K562 (cell line): ENCODE results near the gene PPP4R1. TPM values are rescaled to one million over a fixed set of nuclear protein-coding genes. Genes with fewer than 3 reads are reported as not detected.

Source experiments
- ARID2 ChIP-seq: fragments of 450-650 bp; IDR thresholded peaks from 2 replicates; pipeline ENCODE4 v1.6.1; 2017; ENCODE audit warnings: antibody characterized with exemption, mild to moderate bottlenecking
- BACH1 ChIP-seq: fragments of 200-800 bp; sonication (Bioruptor generic); IDR thresholded peaks from 2 replicates; pipeline ENCODE4 v1.6.1; 2016; ENCODE audit warnings: missing genetic modification characterization, missing compliant biosample characterization
- BHLHE40 ChIP-seq: IDR thresholded peaks from 2 replicates; pipeline ENCODE4 v1.6.1; 2011; ENCODE audit warnings: low read length, improper control_type of control experiment
- CREM ChIP-seq: IDR thresholded peaks from 2 replicates; pipeline ENCODE4 v1.6.1; 2014; ENCODE audit warnings: antibody characterized with exemption, low read depth
- CTBP1 ChIP-seq: fragments of 450-650 bp; IDR thresholded peaks from 2 replicates; pipeline ENCODE4 v1.6.1; 2016; ENCODE audit warnings: borderline replicate concordance
- GATAD2A ChIP-seq: fragments of 450-650 bp; IDR thresholded peaks from 2 replicates; pipeline ENCODE4 v1.6.1; 2017
- HDAC1 ChIP-seq, 2 experiments: fragments of 450-650 bp; IDR thresholded peaks; 2 replicates each; pipeline ENCODE4 v1.6.1; 2016 to 2017; ENCODE audit warnings: inconsistent platforms in 1 of 2, mild to moderate bottlenecking in 1 of 2, moderate library complexity in 1 of 2
- HDAC3 ChIP-seq: fragments of 450-650 bp; IDR thresholded peaks from 2 replicates; pipeline ENCODE4 v1.6.1; 2018; ENCODE audit warnings: borderline replicate concordance, mild to moderate bottlenecking, moderate library complexity; ENCODE audit not compliant: partially characterized antibody
- KLF1 ChIP-seq: fragments of 450-650 bp; IDR thresholded peaks from 2 replicates; pipeline ENCODE4 v1.6.1; 2016; ENCODE audit warnings: missing genetic modification characterization, missing compliant biosample characterization
- MBD2 ChIP-seq: sonication (generic); IDR thresholded peaks from 2 replicates; pipeline ENCODE4 v1.6.1; 2016; ENCODE audit warnings: low read depth, borderline replicate concordance
- MTA1 ChIP-seq: fragments of 450-650 bp; IDR thresholded peaks from 2 replicates; pipeline ENCODE4 v1.6.1; 2017; ENCODE audit warnings: borderline replicate concordance
- NR4A1 ChIP-seq, 2 experiments: fragments of 250-450 bp in 1 of 2; fragments of 450-650 bp in 1 of 2; sonication (Bioruptor Pico) in 1 of 2; IDR thresholded peaks; 2 replicates each; pipeline versions ENCODE4 v1.4.0 to v1.6.1; 2016 to 2020; ENCODE audit warnings: mild to moderate bottlenecking in 2 of 2, missing compliant biosample characterization in 1 of 2, missing genetic modification characterization in 1 of 2, moderate library complexity in 1 of 2
- RBFOX2 ChIP-seq: fragments of 200-400 bp; formaldehyde crosslinking; IDR thresholded peaks from 2 replicates; pipeline ENCODE4 v1.6.1; 2017; ENCODE audit warnings: low read depth, mild to moderate bottlenecking, low read length, moderate library complexity
- RBM25 ChIP-seq: fragments of 200-400 bp; formaldehyde crosslinking; IDR thresholded peaks from 2 replicates; pipeline ENCODE4 v1.6.1; 2018; ENCODE audit warnings: low read length, low read depth, moderate library complexity; ENCODE audit not compliant: severe bottlenecking
- RCOR1 ChIP-seq, 2 experiments: IDR thresholded peaks; 2 replicates each; pipeline ENCODE4 v1.6.1; 2012; ENCODE audit warnings: low read depth in 2 of 2, low read length in 2 of 2, borderline replicate concordance in 1 of 2, improper control_type of control experiment in 1 of 2
- SMARCE1 ChIP-seq: fragments of 450-650 bp; IDR thresholded peaks from 2 replicates; pipeline ENCODE4 v1.7.1; 2016; ENCODE audit warnings: mild to moderate bottlenecking
- STAT5A ChIP-seq: IDR thresholded peaks from 2 replicates; pipeline ENCODE4 v1.6.1; 2012; ENCODE audit warnings: low read length, inconsistent platforms, borderline replicate concordance
- TCF3 ChIP-seq: sonication (generic); formaldehyde crosslinking; IDR thresholded peaks from 2 replicates; pipeline ENCODE4 v1.4.0; 2020; ENCODE audit warnings: mild to moderate bottlenecking, missing genetic modification reagents
- TSC22D4 ChIP-seq: fragments of 450-650 bp; IDR thresholded peaks from 2 replicates; pipeline ENCODE4 v1.6.1; 2016; ENCODE audit warnings: missing genetic modification characterization, missing biosample characterization, control low read depth
- TSHZ1 ChIP-seq: fragments of 250-450 bp; sonication (Bioruptor Pico); IDR thresholded peaks from 2 replicates; pipeline ENCODE4 v1.4.0; 2020; ENCODE audit warnings: mild to moderate bottlenecking, moderate library complexity
- ZBTB9 ChIP-seq: fragments of 450-650 bp; formaldehyde crosslinking; IDR thresholded peaks from 2 replicates; pipeline ENCODE4 v1.4.0; 2020; ENCODE audit warnings: mild to moderate bottlenecking, moderate library complexity
- ZFPM2 ChIP-seq: fragments of 250-450 bp; sonication (Bioruptor Pico); IDR thresholded peaks from 2 replicates; pipeline ENCODE4 v1.5.1; 2022; ENCODE audit warnings: mild to moderate bottlenecking
- ZNF239 ChIP-seq: fragments of 250-450 bp; sonication (Bioruptor Pico); IDR thresholded peaks from 2 replicates; pipeline ENCODE4 v1.4.0; 2020; ENCODE audit warnings: mild to moderate bottlenecking
- ZNF589 ChIP-seq: fragments of 200-800 bp; sonication (Bioruptor generic); IDR thresholded peaks from 2 replicates; pipeline ENCODE4 v1.6.1; 2016; ENCODE audit warnings: low read depth, missing genetic modification characterization, missing compliant biosample characterization
- ZNF707 ChIP-seq: fragments of 250-450 bp; sonication (Bioruptor Pico); conservative IDR thresholded peaks from 2 replicates; pipeline ENCODE4 v1.8.0; 2022; ENCODE audit warnings: inconsistent platforms, mild to moderate bottlenecking, moderate library complexity
- polyA plus RNA-seq, 8 experiments: library from polyadenylated mRNA; depleted of rRNA in 4 of 8; stranded (reverse) in 5 of 8; unstranded in 3 of 8; fragments of >200 nt; fragmentation: Nextera tagmentation in 2 of 8; fragmentation: Illumina TruSeq in 1 of 8; extraction: Ambion mirVana in 2 of 8; extraction: Trizol in 1 of 8; gene quantifications; 2 replicates each; pipeline versions ENCODE4 v1.2.1 to v1.2.3, GENCODE V29; 2011 to 2014; ENCODE audit warnings: inconsistent platforms in 1 of 8, missing spikeins in 1 of 8
- total RNA-seq, 7 experiments: library from RNA; depleted of rRNA in 6 of 7; stranded (reverse); fragments of >200 nt in 6 of 7; fragmentation: Illumina TruSeq in 2 of 7; extraction: Trizol in 2 of 7; gene quantifications; 2 replicates each; pipeline versions ENCODE4 v1.2.1 to v1.2.3, GENCODE V29; 2011 to 2021; ENCODE audit warnings: low replicate concordance in 1 of 7
- TF ChIP-seq, protein P1 (sequence below): sonication (generic); IDR thresholded peaks from 2 replicates; pipeline ENCODE4 v1.6.1; 2016

Gene PPP4R1
- total and polyA plus RNA-seq, 9 of the 15 experiments (the other 6 are each of a cell fraction or from before 2014, with no cell fraction given) = 23.5 to 136 (median 84.5) TPM

GRCh38 chr18:9608298-9608697, 6.1 kb downstream of the PPP4R1 start (continued):
- TF ChIP-seq ZNF589 (CRISPR knock-in tag) = peak; percentile 60; the same call in 1 of the 2 replicates
- TF ChIP-seq ZFPM2 (CRISPR knock-in tag) = no peak
- 0 out of 2 replicates have a peak, but pooled peaks have one; percentile 29 for TF ChIP-seq MBD2
- peak; percentile 61 for TF ChIP-seq STAT5A
- TF ChIP-seq BHLHE40 = no peak
- no peak for TF ChIP-seq NR4A1 (CRISPR knock-in tag; IDR thresholded peaks at IDR 0.05)
- TF ChIP-seq NR4A1 (tag; IDR thresholded peaks at IDR 0.05) = no peak
- no peak for TF ChIP-seq TSC22D4 (tag)
- TF ChIP-seq CTBP1 = peak; percentile 85; the same call in 1 of the 2 replicates
- peak; percentile 80 for TF ChIP-seq SMARCE1
- peak; percentile 83 for TF ChIP-seq CREM
- peak; percentile 89 for TF ChIP-seq TCF3
- TF ChIP-seq HDAC3 = peak; percentile 68
- TF ChIP-seq ZBTB9 (CRISPR knock-in tag) = no peak
- no peak for TF ChIP-seq BACH1
- no peak for TF ChIP-seq GATAD2A
- no peak for TF ChIP-seq ARID2
- peak in 1 of 2 experiments; percentile 32; a peak in 1 of 4 replicates for TF ChIP-seq HDAC1 (IDR thresholded peaks at IDR 0.05)
- no peak for TF ChIP-seq ZNF707 (CRISPR knock-in tag)
- TF ChIP-seq TSHZ1 (CRISPR knock-in tag) = no peak
- TF ChIP-seq RBFOX2 = peak; percentile 15; the same call in 1 of the 2 replicates
- TF ChIP-seq RBM25 = no peak
- peak in 1 of 2 experiments; percentile 89; a peak in 2 of 4 replicates for TF ChIP-seq RCOR1 (IDR thresholded peaks at IDR 0.05; ENCODE audit: borderline replicate concordance in 1 of 2, low read depth in 2 of 2, low read length in 2 of 2)
- TF ChIP-seq, protein P1, sequence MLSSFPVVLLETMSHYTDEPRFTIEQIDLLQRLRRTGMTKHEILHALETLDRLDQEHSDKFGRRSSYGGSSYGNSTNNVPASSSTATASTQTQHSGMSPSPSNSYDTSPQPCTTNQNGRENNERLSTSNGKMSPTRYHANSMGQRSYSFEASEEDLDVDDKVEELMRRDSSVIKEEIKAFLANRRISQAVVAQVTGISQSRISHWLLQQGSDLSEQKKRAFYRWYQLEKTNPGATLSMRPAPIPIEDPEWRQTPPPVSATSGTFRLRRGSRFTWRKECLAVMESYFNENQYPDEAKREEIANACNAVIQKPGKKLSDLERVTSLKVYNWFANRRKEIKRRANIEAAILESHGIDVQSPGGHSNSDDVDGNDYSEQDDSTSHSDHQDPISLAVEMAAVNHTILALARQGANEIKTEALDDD = peak; percentile 98
- TF ChIP-seq ZNF239 (CRISPR knock-in tag) = no peak
- TF ChIP-seq MTA1 = peak; percentile 44; the same call in 1 of the 2 replicates
- TF ChIP-seq KLF1 = no peak
